ENCODE data around the gene CFAP206. TPM values are rescaled to one million over a fixed set of nuclear protein-coding genes. Genes with fewer than 3 reads are reported as not detected.

CFAP206 gene
- total RNA-seq, 4 donors from 2014 or later, result 0.23 to 0.47 TPM; not detected in 2

GRCh38 chr6:87431263-87431662, 23.5 kb downstream of the CFAP206 start:
- TF ChIP-seq EP300 (IDR thresholded peaks at IDR 0.05), result no peak
- TF ChIP-seq POLR2AphosphoS5 (IDR thresholded peaks at IDR 0.05), result no peak
- TF ChIP-seq POLR2A (IDR thresholded peaks at IDR 0.05), result no peak
- TF ChIP-seq CTCF (IDR thresholded peaks at IDR 0.05), result no peak
- H3K4me3 ChIP-seq, result no peak overlapping the region
- WGBS, 2 donors (ENCODE audit: low coverage in 1 of 2), result 73% methylated on average over 5 of the region's 5 CpGs; no CpG with 5 or more reads in 1 of the 2 donors
- no peaks in the 10 kb centered on the region for H3K4me1 ChIP-seq
- no peaks in the 10 kb centered on the region for H3K27me3 ChIP-seq
- no peaks in the 10 kb centered on the region for H3K36me3 ChIP-seq
- H3K9me3 ChIP-seq, result no peaks in the 10 kb centered on the region
- no peak overlapping the region for H3K27ac ChIP-seq
- ATAC-seq, result no peak

- Histone ChIP-seq H3K27me3 (no peaks in the 10 kb centered on the region), H3K27ac (no peak overlapping the region), H3K4me1 (no peaks in the 10 kb centered on the region), H3K4me3 (no peak overlapping the region), H3K36me3 (no peaks in the 10 kb centered on the region), H3K9me3 (no peaks in the 10 kb centered on the region)
- TF ChIP-seq POLR2AphosphoS5 (IDR thresholded peaks at IDR 0.05) (no peak), CTCF (IDR thresholded peaks at IDR 0.05) (no peak)
- WGBS, 2 donors (ENCODE audit: low coverage in 1 of 2), result 3 to 5% methylated on average over 3 to 4 of the region's 4 CpGs
- no peak for ATAC-seq
Measured at GRCh38 chr6:87436435-87436834, 28.7 kb downstream of the CFAP206 start.

- 70 to 73% methylated on average over 5 of the region's 5 CpGs for WGBS, 2 donors (ENCODE audit: low coverage in 1 of 2)
- Histone ChIP-seq H3K27me3 (no peaks in the 10 kb centered on the region), H3K4me3 (no peak overlapping the region), H3K4me1 (no peaks in the 10 kb centered on the region), H3K36me3 (no peaks in the 10 kb centered on the region), H3K9me3 (no peaks in the 10 kb centered on the region), H3K27ac (no peak overlapping the region)
- ATAC-seq, result no peak
- TF ChIP-seq POLR2A (IDR thresholded peaks at IDR 0.05), result no peak
- no peak for TF ChIP-seq EP300 (IDR thresholded peaks at IDR 0.05)
- TF ChIP-seq POLR2AphosphoS5 (IDR thresholded peaks at IDR 0.05), result no peak
- no peak for TF ChIP-seq CTCF (IDR thresholded peaks at IDR 0.05)
Measured at GRCh38 chr6:87441711-87442110, 33.9 kb downstream of the CFAP206 start.

GRCh38 chr6:87444362-87444761, 36.6 kb downstream of the CFAP206 start:
- ATAC-seq, result no peak
- H3K4me1 ChIP-seq, result no peaks in the 10 kb centered on the region
- no peaks in the 10 kb centered on the region for H3K27me3 ChIP-seq
- H3K9me3 ChIP-seq, result no peaks in the 10 kb centered on the region
- H3K27ac ChIP-seq, result no peak overlapping the region
- no peaks in the 10 kb centered on the region for H3K36me3 ChIP-seq
- WGBS, 2 donors (ENCODE audit: low coverage in 1 of 2), result 90 to 100% methylated on average over 1 to 2 of the region's 2 CpGs
- TF ChIP-seq CTCF (IDR thresholded peaks at IDR 0.05) (no peak), EP300 (IDR thresholded peaks at IDR 0.05) (no peak), POLR2A (IDR thresholded peaks at IDR 0.05) (no peak), POLR2AphosphoS5 (IDR thresholded peaks at IDR 0.05) (no peak)
- H3K4me3 ChIP-seq, result no peak overlapping the region

GRCh38 chr6:87465051-87465450, 57.3 kb downstream of the CFAP206 start:
- 60 to 62% methylated on average over 1 to 2 of the region's 2 CpGs for WGBS, 2 donors (ENCODE audit: low coverage in 1 of 2)
- peaks cover 5% of the 10 kb centered on the region for H3K27me3 ChIP-seq
- H3K4me3 ChIP-seq, result no peak overlapping the region
- ATAC-seq, result no peak
- peaks cover 0 to 4% (median 0%) of the 10 kb centered on the region in 3 donors for H3K9me3 ChIP-seq
- H3K27ac ChIP-seq, result no peak overlapping the region
- no peaks in the 10 kb centered on the region for H3K36me3 ChIP-seq
- no peaks in the 10 kb centered on the region for H3K4me1 ChIP-seq
- TF ChIP-seq POLR2A (IDR thresholded peaks at IDR 0.05) (no peak), POLR2AphosphoS5 (IDR thresholded peaks at IDR 0.05) (no peak), EP300 (IDR thresholded peaks at IDR 0.05) (no peak), CTCF (IDR thresholded peaks at IDR 0.05) (no peak)

Data from gastroesophageal sphincter (tissue), 4 donors.